SU-DHL-6 (cell line): ENCODE results near the gene GPR62.

ENCODE experiments used
- H2AFZ ChIP-seq: fragments of 200-600 bp; sonication (generic); 2 replicates; pipeline ENCODE4 v1.6.1; 2014; ENCODE audit warnings: low read depth, mild to moderate bottlenecking, moderate library complexity, mixed read lengths, antibody characterized with exemption, low read length; ENCODE audit not compliant: severe bottlenecking
- H3F3A ChIP-seq: fragments of 200-600 bp; shearing (Covaris generic); 2 replicates; pipeline ENCODE4 v1.6.0; 2016; ENCODE audit warnings: antibody characterized with exemption, mild to moderate bottlenecking; ENCODE audit not compliant: insufficient read depth
- H3K27ac ChIP-seq: fragments of 200-600 bp; sonication (generic); 2 replicates; pipeline ENCODE4 v1.5.1; 2016; ENCODE audit warnings: low read depth, mild to moderate bottlenecking, low read length, moderate library complexity, mixed read lengths
- H3K27me3 ChIP-seq: fragments of 200-600 bp; sonication (generic), shearing (Covaris generic); 2 replicates; pipeline ENCODE4 v1.6.0; 2014; ENCODE audit warnings: mild to moderate bottlenecking, low read length
- H3K36me3 ChIP-seq: fragments of 200-600 bp; sonication (generic); 2 replicates; pipeline ENCODE4 v1.6.1; 2014; ENCODE audit warnings: mild to moderate bottlenecking, low read length, mixed read lengths
- H3K4me2 ChIP-seq: fragments of 300-600, 200-600 bp; shearing (Covaris generic), sonication (generic); 2 replicates; pipeline ENCODE4 v1.6.0; 2014; ENCODE audit warnings: low read length, low read depth, mild to moderate bottlenecking; ENCODE audit not compliant: poor library complexity, severe bottlenecking
- H3K4me3 ChIP-seq: fragments of 200-600 bp; sonication (generic); 2 replicates; pipeline ENCODE4 v1.5.1; 2014; ENCODE audit warnings: antibody characterized with exemption, low read length, mild to moderate bottlenecking, mixed read lengths; ENCODE audit not compliant: insufficient read depth, poor library complexity, severe bottlenecking
- H3K79me2 ChIP-seq: fragments of 200-600 bp; sonication (generic); 2 replicates; pipeline ENCODE4 v1.6.1; 2014; ENCODE audit warnings: mild to moderate bottlenecking, low read length, moderate library complexity; ENCODE audit not compliant: insufficient read depth
- H3K9ac ChIP-seq: fragments of 200-600 bp; sonication (generic); 2 replicates; pipeline ENCODE4 v1.7.0; 2014; ENCODE audit warnings: mild to moderate bottlenecking, low read length
- H3K9me2 ChIP-seq: fragments of 200-600 bp; sonication (generic); replicated peaks from 2 replicates; pipeline ENCODE4 v1.6.1; 2014; ENCODE audit warnings: low read length; ENCODE audit not compliant: insufficient read depth
- H3K9me3 ChIP-seq: fragments of 200-600 bp; sonication (generic); 2 replicates; pipeline ENCODE4 v1.6.1; 2014; ENCODE audit warnings: low read length, mixed read lengths; ENCODE audit not compliant: insufficient read depth
- H4K20me1 ChIP-seq: fragments of 200-600 bp; sonication (generic); 2 replicates; pipeline ENCODE4 v1.6.1; 2014; ENCODE audit warnings: low read depth, mild to moderate bottlenecking, antibody characterized with exemption, low read length, moderate library complexity, mixed read lengths
- CTCF ChIP-seq: fragments of 200-600 bp; sonication (generic); IDR thresholded peaks from one replicate; pipeline ENCODE4 v1.5.1; 2017; ENCODE audit warnings: antibody characterized with exemption, mild to moderate bottlenecking, low read length, moderate library complexity; ENCODE audit not compliant: insufficient read depth, poor library complexity, severe bottlenecking
- EZH2phosphoT487 ChIP-seq: fragments of 200-600 bp; sonication (generic), shearing (Covaris generic); conservative IDR thresholded peaks from 2 replicates; pipeline ENCODE4 v1.6.1; 2018; ENCODE audit warnings: mild to moderate bottlenecking, antibody characterized with exemption, low read length, moderate library complexity, mixed read lengths

GPR62 gene

DNA sequence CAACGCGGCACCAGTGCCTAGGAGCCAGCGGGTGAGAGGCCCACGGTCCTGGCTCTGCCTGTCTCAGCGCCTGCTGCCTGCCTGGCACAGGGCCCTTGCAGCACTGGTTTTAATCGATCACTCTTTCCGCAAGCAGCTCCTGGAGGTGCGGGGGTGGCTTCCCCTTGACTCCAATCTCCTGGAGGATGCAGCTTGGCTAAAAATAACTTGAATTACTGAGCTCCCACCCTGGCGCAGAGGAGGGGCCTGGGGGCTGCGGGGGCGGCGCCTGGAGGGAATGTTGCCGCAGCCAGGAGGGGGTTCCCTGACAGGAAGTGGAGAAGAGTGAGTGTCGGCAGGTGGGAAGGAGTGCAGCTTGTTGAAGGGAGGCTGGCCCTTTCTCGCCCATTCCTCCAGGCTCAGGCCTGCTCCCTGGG lies 50.4 kb downstream of the GPR62 start:
- H3K36me3 ChIP-seq, result no peaks in the 10 kb centered on the region
- no peak overlapping the region for H3K4me2 ChIP-seq
- no peak overlapping the region for H3K27ac ChIP-seq
- no peaks in the 10 kb centered on the region for H3K27me3 ChIP-seq
- H4K20me1 ChIP-seq, result no peaks in the 10 kb centered on the region
- H3F3A ChIP-seq, result no peaks in the 10 kb centered on the region
- H3K4me3 ChIP-seq, result no peak overlapping the region
- no peaks in the 10 kb centered on the region for H3K9me2 ChIP-seq
- H3K79me2 ChIP-seq, result no peaks in the 10 kb centered on the region
- no peak for TF ChIP-seq CTCF
- no peak for TF ChIP-seq EZH2phosphoT487
- H3K9ac ChIP-seq, result no peak overlapping the region
- no peaks in the 10 kb centered on the region for H3K9me3 ChIP-seq
- H2AFZ ChIP-seq, result no peak overlapping the region

- H3F3A ChIP-seq, result no peaks in the 10 kb centered on the region
- H3K9me2 ChIP-seq, result no peaks in the 10 kb centered on the region
- no peak overlapping the region for H3K4me3 ChIP-seq
- H3K79me2 ChIP-seq, result no peaks in the 10 kb centered on the region
- TF ChIP-seq EZH2phosphoT487 (no peak), CTCF (no peak)
- no peaks in the 10 kb centered on the region for H3K9me3 ChIP-seq
- no peak overlapping the region for H2AFZ ChIP-seq
- H3K9ac ChIP-seq, result no peak overlapping the region
- no peaks in the 10 kb centered on the region for H4K20me1 ChIP-seq
- no peak overlapping the region for H3K27ac ChIP-seq
- no peaks in the 10 kb centered on the region for H3K27me3 ChIP-seq
- no peak overlapping the region for H3K4me2 ChIP-seq
- H3K36me3 ChIP-seq, result no peaks in the 10 kb centered on the region
Measured at GRCh38 chr3:52006017-52006819, 51.0 kb downstream of the GPR62 start.

DNA sequence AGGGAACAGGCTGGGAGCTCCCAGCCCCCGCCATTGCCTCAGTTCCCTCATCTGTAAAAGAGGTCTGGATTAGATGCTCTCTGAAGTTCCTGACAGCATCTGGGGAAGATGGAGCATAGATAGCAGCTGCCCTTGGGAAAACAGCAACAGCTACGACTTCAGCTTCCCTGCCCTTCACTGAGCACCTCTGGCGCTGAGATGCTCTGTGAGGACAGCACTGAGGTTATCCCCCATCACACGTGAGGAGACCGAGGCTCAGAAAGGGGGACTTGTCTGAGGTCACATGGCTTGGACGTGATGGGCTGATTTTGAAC lies 51.6 kb downstream of the GPR62 start:
- no peak overlapping the region for H3K4me2 ChIP-seq
- H3K9me3 ChIP-seq, result no peaks in the 10 kb centered on the region
- no peaks in the 10 kb centered on the region for H3K9me2 ChIP-seq
- no peak overlapping the region for H3K27ac ChIP-seq
- H3F3A ChIP-seq, result no peaks in the 10 kb centered on the region
- H3K27me3 ChIP-seq, result no peaks in the 10 kb centered on the region
- H3K79me2 ChIP-seq, result no peaks in the 10 kb centered on the region
- no peak overlapping the region for H3K9ac ChIP-seq
- no peaks in the 10 kb centered on the region for H3K36me3 ChIP-seq
- H2AFZ ChIP-seq, result no peak overlapping the region
- TF ChIP-seq EZH2phosphoT487 (no peak), CTCF (no peak)
- H3K4me3 ChIP-seq, result no peak overlapping the region
- no peaks in the 10 kb centered on the region for H4K20me1 ChIP-seq
